ENCODE data around the gene RBM4B. TPM values are rescaled to one million over a fixed set of nuclear protein-coding genes. Genes with fewer than 3 reads are reported as not detected.

The RBM4B gene
- total RNA-seq, 1 experiment from 2014 or later, result 25.4 TPM

DNA sequence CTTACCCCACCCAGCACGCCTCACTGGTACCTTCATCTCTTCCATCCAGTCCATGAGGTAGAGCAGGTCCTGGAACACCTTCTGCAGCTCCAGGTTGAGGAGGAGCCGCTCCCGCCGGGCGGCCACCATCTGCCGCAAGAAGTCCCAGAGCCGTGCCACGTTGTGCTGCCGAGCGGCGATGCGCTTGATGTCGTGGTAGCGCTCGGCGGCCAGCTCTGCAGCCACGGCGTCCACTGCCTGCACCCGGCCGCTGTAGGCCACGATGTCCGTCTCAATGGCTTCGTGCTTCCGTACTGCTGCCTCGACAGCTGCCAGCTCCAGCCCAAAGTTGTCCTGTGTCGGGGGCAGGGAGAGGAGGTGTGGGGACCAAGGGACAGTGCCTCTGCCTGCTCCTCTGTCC lies 29.8 kb upstream of the RBM4B start:
- no peak for DNase-seq (ENCODE audit: low read depth)

DNA sequence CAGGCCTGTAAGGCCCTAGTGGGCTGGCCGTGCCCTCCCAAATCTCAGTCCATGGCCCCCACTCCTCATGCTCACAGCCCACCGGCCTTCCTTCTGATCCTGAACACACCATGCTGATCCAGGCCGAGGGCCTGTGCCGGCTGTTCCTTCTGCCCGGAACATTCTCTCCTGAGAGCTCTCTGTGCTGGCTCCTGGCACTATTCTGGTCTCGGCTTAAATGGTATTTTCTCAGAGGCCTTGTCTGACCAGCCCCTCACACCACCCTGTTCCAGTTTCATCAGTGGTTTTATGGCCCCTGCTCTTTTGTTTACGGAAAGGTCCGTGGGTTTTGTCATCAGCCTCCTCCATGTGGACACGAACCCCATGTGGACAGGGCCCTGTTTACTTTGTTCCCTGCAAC lies 29.3 kb upstream of the RBM4B start:
- no peak for DNase-seq (ENCODE audit: low read depth)

DNA sequence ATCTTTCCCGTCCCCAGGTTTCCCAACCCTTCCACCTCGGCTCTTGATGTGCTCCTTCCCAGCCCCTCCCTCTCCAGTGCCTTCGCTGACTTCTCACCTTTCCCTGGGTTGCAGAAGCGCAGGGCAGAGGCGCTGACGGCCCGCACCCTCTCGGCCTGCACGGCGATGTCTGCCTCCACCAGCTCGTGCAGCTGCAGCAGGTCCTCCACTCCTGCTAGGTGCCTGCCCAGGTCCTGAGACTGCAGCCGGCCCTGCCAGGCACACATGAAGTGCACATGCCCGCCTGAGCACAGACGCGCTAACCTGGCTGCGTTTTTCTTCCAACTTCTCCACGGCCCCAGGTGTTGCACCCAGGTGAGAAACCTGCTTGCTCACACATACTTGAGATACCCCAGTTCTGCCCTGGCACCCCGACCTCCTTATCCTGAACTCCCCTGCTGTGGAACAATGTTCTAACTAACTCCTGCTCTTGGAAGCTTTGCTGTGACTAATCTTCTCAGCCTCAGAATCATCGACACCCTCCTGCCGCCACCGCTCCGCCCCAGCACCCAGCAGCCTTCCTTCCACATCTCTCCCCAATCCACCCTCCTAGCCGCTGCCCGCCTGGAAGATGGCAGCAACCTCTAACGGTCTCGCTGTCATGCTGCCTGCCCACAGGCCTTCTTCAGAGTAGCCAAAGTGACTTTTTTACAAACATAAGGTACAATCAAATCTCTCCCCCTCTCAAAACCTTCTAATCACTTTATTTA lies 28.1 kb upstream of the RBM4B start:
- no peak for DNase-seq (ENCODE audit: low read depth)

DNA sequence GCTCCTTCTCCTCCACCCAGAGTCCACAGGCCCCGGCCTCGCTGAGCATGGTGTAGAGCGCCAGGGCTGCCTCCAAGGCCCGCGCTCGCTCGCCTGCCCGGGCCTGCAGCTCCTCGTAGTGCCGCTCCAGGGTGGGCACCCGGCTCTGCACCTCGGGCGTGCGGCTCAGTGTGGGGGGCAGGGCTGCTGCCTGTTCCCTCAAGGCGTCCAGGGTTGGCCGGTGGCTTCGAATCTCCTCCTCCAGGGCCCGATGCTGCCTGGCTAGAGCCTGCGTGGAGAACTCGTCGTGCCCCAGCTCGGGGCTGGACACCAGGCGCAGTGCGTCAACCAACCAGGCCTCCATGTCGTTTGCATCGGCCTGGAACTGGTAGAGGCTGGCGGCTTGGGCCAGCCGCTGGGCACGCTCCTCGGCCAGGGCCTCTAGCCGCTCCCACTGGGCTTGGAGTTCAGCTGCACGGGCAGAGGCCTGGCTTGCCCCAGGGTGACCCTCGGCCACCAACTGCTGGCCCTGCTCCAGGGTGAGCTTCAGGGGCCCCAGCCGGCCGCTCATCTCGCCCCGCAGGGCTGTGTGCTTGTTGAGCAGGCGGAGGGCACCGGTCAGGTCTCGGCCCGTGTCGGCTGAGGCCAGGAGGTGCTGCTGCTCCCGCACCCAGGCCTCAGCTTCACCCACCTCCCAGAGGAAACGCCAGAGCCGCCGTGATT lies 27.1 kb upstream of the RBM4B start:
- no peak for DNase-seq (ENCODE audit: low read depth)

DNA sequence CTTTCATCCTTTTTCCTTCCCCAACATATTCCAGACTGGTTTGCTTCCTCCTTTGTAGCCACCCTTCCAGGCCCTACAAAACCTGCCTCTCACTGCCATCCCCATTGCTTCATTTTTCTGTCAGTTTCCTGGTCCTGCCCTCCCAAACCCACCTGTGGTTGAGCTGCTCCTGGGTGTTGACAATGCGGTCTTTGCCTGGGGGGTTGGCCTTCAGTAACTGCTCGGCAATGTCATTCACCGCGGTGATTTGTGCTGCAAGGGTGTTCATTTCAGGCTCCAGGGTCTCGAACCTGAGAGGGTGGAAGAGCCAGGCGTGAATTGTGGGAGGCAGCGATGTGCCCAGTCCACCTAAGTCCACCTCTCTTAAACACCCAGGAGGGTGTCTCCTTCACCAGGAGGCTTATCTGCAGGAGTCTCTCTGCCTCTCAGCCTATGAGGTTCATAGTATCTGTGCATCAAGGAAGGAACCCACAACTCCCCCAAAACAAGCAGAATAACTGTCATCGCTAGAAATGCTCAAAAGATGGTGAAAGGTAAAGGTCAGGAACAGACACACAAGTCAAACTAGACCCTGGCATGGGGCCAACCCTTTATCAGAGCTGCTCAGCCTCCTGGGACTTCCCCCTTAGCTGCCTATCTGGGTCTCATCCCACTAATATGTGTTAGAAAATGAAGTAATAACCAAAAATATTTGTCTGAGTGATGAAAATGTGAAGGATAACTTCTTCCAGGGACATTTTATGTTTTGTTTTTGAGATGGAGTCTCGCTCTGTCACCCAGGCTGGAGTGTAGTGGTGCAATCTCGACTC lies 23.9 kb upstream of the RBM4B start:
- DNase-seq (ENCODE audit: low read depth), result no peak

DNA sequence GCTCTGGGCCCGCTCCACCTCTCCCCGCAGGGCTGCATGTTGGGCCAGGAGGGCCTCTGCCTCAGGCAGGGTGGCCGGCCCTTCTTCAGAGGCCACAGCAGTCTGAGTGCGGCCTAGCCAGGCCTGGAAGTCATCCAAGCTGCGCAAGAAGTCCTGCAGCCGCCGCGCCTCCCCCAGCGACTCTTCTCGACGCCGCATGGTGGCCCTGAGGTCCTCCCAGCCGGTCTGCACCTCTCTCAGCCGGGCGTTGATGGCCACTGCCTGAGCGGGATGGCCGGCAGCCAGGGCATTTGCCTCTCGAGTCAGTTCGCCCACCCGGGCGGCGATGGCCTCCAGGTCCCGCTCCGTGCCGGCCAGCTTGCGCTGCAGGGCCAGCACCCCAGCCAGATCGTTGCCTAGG lies 23.1 kb upstream of the RBM4B start:
- no peak for DNase-seq (ENCODE audit: low read depth)

DNA sequence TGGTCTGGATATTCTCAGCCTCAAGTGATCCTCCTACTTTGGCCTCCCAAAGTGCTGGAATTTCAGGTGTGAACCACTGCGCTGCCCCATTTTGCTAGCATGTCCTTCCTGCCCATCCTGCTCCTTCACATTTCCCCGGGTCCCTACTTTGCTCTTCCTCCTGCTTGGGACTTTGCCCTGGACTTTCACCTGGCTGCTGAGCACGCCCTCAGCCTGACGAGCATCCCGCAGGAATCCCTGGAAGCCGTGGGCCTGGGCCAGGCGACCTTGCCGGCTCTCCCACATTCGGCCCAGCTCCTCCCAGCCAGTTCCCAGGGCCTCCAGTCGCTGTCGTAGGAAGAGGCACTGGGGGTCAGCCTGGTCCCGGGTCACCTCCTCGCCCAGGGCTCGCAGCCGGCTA lies 22.6 kb upstream of the RBM4B start:
- no peak for DNase-seq (ENCODE audit: low read depth)

DNA sequence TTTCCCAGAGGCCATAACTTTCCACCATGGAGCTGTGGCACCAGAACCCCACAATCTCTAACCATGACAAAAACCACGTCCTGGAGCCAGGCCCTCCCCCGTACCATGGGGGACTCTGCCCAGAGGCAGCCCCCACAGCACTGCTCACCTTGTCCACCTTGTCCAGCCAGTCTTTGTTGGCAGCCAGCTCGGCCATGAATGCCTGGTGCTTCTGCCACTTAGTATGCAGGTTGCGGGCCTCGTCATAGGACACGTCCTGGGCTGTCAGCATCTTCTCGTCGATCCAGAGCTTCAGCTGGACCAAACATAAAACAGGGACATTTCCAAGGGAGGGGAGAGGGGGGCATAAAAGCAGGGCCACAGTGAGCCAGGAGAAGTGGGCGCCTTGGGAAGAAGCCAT lies 20.8 kb upstream of the RBM4B start:
- DNase-seq (ENCODE audit: low read depth), result no peak

DNA sequence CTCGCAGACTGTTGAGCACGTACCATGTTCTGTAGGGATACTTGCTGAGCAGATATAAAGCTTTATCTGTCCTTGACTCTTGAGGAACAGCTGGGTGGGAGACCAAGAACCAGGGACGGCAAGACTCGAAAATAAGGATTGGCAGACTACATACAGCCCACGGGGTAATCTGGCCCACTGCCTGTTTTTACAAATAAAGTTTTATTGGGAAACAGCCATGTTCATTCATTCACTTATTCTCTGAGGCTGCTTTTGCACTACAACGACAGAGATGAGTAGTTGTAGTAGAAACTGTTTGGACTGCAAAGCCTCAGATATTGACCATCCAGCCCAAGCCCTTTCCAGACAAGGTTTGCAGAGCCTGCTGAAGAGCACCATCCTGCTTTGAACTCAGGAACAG lies 20.3 kb upstream of the RBM4B start:
- DNase-seq (ENCODE audit: low read depth), result no peak

DNA sequence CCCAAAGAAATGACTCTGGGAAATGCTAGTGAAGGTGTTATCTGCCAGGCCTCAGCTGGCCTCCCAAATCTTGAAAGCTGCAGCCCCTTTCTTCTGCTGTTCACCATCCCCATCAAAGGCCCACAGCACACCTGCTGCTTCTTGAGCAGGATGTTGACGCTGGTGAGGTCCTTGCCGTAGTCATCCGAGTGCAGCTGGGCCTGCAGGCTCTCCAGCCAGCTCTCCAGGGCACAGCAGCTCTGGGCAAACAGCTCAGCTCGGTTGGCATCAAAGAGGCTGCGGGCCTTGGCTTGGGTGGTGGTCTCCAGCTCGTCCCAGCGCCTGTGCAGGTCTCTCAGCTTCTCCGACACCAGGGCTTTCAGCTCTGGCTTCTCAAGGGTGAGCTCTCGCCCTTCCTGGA lies 18.5 kb upstream of the RBM4B start:
- DNase-seq (ENCODE audit: low read depth), result no peak

DNA sequence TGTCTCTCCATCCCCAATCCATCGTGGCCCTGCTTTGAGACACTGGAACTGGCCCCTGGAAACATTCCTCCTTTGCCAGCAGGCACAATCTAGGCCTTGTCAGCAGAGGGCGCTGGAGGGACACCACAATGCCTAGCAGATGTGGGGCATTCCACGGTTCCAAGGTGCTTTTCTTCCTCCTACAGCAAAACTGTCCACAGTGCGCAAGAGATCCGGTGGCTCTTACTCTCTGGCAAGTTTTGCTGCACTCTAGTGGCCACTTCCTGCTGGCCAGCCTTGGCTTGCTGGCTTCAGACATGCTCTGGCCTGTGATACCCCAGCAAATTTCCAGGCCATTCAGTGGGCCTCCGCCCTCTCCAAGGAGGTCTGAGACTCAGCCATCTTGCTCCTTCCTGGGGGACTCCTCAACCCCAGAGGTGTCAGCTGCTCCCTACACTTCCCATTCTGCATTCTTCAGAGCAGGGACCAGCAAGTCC lies 17.1 kb upstream of the RBM4B start:
- peak; percentile 95 for DNase-seq (ENCODE audit: low read depth)

DNA sequence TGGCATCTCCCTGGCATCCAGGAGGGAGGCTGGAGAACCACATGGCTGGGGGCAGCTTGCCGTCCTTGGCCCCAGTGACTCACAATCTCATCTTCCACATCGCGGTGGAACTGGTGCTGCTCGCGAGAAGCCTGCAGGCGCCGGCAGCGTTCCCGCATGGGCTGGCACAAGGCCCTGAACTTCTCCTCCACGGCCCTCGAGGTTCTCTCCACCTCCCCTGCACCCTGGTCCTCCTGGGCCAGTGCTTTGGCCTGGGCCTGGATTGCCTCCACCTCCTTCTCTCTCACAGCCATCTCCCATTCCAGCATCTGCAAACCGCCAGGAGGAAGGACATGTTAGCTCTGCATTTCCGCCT lies 16.3 kb upstream of the RBM4B start:
- peak; percentile 67 for DNase-seq (ENCODE audit: low read depth)

DNA sequence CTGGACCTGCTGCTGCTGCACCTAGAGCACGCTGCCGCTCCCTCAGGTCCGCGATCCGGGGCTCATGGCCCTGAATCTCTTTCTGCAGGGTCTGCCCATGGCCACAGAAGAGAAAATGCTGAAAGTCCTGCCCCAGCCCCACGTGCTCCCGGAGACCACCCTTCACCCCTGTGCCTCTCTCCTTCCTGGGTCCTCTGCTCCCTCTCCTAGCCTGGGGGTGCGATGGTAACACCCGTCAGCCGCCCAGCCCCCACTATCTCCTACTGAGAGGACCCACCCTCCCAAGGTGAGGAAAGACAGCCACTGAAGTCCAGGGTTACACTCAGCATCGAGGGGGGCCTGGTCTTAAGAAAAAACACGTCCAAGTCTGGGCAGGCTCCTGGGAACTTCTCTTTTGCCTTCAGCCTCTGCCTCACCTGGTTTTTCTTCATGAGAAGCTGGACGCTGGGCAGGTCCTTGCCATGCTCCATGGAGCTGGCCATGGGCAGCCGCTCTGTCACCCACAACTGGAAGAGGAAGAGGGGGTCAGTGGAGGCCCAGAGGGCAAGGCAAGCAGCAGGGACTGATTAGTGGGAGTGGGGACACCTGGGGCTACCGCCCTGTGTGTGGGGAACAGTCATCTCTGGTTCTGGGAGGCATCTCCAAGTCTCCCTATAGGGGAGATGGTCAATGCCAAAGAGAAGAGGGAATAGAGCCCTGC lies 15.8 kb upstream of the RBM4B start:
- DNase-seq (ENCODE audit: low read depth), result no peak

DNA sequence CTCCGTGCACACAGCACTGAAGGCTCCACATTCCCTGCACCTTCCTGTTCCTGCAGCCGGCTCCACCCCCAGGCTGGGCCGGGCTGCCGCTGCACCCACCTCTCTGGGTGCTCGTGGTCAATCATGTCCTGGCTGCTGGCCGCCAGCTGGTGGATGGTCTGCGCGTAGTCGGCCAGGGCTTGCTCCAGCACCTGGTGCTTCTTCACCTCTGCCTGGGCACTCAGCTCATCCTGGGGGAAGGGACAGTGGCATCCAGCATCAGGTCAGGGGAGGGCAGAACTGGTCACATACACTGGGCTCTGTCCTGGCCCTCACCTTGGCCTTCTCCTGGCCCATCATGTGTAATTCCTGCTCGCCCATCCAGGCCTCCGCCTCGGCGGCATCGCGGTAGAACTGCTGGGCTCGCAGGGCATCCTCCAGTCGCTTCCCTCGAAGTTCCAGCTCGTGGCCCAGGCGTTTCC lies 15.2 kb upstream of the RBM4B start:
- DNase-seq (ENCODE audit: low read depth), result no peak

DNA sequence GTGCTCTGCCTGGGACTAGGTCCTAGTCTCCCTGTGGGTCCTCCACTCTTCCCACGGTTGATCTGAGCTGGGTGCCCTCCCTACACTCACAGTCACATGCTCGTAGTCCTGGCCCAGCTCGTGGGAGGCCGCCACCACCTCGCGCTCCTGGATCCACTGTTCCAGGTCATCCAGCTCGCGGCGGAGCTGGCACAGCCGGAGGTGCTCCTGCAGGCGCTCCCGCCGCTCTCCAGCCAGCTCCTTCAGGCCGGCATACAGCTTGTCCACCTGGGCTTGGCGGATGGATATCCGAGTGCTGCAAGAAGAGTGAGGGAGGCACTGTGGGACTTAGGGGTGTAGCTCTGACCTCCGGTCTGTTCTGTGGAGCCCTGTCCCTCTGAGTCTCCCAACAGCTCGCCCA lies 14.8 kb upstream of the RBM4B start:
- no peak for DNase-seq (ENCODE audit: low read depth)

DNA sequence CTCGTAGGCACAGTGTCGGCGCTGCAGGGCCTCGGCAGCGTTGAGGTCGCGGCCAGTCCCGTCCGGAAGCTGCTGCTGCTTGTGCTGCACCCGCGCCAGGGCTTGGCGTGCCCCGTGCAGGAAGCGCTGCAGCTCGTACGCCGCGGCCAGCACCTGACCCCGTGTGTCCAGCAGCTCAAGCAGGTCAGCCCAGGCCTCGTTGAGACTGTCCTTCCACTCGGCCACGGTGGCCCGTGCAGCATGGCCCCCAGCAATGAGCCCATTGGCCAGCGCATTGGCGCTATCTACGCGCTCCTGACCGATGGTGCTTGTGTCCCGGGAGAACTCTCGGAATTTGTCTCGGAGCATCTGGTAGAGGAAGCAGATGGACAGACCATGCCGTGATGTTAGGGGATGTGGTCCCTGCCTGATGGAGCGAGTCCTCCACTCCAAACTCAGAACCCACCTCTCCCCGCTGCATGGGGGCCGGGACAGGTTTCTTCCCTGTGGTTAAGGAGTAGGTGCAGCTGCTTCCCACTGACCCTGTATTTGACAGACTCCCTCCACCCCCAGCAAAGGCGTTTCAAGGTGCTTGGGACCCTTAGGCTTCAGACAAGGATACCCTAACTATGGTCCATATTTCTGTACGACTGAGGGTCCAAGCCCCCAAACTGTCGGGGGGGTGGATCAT lies 13.8 kb upstream of the RBM4B start:
- DNase-seq (ENCODE audit: low read depth), result no peak

DNA sequence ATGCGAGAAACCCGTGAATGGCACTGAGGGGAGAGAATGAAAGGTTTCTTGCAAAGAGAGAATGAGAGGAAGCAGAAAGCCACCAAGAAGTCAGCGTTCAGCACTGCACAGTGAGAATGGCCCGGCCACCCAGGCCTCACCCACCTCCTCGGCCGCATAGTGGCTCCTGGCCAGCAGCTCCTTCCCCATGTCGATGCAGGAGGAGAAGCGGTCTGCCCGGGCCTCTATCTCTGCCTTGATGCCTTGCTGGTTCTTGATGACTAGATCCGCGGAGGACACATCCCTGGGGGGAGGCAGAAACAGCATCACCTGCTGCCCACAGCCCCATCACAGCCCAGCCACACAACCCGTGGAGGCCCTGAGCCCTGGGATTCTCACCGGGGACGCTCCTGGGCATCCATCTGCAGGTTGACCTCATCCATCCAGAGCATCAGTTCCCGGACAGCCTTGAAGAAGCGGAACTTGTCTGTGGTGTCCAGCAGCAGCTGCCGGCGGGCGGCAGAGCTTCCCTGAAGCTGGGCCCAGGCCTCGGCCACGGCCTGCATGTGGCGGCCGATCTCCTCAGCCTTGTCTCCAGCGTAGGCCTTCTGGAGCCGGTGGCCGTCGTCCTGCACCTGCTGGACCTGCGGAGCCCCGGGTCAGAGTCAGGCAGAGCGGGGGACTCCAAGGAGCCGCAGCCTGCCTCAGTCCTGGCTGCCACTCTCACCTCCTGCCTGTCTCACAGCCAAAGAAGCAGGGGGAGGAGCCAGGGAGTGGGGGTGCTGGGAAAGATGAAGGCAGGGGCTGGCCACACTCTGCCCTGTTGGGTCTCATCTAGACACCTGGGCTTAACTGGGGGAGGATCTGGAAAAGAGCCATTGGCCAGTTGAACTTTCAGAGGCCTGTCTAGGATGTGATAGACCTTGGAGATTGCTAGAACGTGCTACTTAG lies 12.2 kb upstream of the RBM4B start:
- DNase-seq (ENCODE audit: low read depth), result no peak

DNA sequence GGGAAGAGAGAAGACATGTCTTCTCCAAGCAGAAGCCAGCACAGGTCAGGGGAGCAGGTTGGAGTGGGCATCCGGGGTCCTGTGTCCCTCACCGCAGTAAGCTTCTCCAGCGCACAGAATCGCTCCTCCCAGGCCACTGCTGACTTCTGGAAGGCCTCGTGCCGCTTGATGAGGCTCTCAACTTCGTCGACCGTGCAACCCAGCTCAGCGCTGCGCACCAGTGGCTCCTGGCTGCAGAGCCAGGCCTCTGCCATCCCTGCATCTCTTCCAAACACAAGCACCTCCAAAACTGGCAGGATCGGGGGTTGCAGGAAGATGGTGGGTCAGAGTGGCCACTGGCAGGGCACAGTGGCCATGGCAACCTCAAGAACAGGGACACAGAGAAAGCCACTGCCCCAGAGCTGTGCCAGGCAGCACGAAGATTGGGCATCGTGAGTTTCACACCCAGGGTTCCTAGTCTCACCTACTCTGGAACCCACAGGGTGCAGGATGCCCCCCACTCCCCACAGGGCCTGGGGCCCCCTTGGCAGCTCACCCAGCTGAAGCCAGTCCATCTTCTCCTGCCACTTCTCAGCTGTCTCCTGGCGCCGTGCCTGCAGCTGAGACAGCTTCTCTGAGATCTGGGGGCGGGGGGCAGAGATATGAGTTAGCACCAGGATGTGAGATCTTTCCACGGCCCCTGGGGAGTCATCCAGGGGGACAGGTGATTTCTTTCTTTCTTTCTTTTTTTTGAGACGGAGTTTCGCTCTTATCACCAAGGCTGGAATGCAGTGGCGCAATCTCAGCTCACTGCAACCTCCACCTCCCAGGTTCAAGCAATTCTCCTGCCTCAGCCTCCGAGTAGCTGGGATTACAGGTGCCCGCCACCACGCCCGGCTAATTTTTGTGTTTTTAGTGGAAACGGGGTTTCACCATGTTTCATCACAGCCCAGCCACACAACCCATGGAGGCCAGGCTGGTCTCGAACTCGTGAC lies 11.2 kb upstream of the RBM4B start:
- DNase-seq (ENCODE audit: low read depth), result no peak

DNA sequence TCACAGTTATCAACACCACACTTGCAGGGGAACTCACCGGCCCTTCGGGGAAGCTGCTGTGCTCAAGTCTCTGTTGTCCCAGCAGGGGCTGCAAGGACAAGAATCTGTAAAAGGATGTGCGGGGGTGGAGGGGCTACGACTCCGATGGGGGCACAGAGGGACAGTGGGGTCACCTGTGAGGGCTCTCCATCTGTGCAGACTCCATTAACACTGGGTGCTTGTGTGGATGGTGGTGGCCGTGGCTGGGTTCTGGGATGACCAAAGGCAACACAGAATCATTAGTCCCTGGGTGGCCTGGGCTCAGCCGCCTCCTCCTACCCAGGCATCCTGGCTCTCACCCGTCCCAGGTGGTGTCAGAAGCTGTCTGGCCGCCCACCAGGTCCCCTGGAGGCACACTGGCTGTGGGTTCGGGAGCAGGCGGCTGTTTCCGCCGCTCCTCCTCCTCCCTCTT lies 10.2 kb upstream of the RBM4B start:
- DNase-seq (ENCODE audit: low read depth), result no peak

Measured in RPMI7951 (cell line).